Upper lobe of right lung (tissue), 1 donor: ENCODE results near the gene CDCA7L. TPM values are rescaled to one million over a fixed set of nuclear protein-coding genes. Genes with fewer than 3 reads are reported as not detected.

Source experiments
- ATAC-seq: fragments of 200-7000 bp; cut with Tn5 transposase; one replicate; pipeline ENCODE4 v1.9.1; 2020; ENCODE audit warnings: mild to moderate bottlenecking, moderate library complexity
- DNase-seq: peaks from one replicate; pipeline ENCODE4 v3.0.0-alpha.2; 2020
- H3K27ac ChIP-seq: fragments of 200-600 bp; one replicate; pipeline ENCODE4 v1.8.0; 2022
- H3K27me3 ChIP-seq: fragments of 200-600 bp; one replicate; pipeline ENCODE4 v1.8.0; 2022; ENCODE audit warnings: mild to moderate bottlenecking
- H3K36me3 ChIP-seq: fragments of 200-600 bp; one replicate; pipeline ENCODE4 v1.8.0; 2022
- H3K4me1 ChIP-seq: fragments of 200-600 bp; one replicate; pipeline ENCODE4 v1.8.0; 2022
- H3K4me3 ChIP-seq: fragments of 200-600 bp; one replicate; pipeline ENCODE4 v1.8.0; 2022; ENCODE audit warnings: mild to moderate bottlenecking
- H3K9me3 ChIP-seq: fragments of 200-600 bp; one replicate; pipeline ENCODE4 v1.8.0; 2022
- CTCF ChIP-seq: fragments of 200-600 bp; IDR thresholded peaks from one replicate; pipeline ENCODE4 v1.8.0; 2022; ENCODE audit warnings: antibody characterized with exemption
- intact Hi-C: fragments of 100-400 bp; cut with DNase I; formaldehyde crosslinking; loops from one replicate; pipeline ENCODE4 v1.11.0; 2022
- total RNA-seq: library from RNA; stranded (reverse); fragmentation: NEBNext Ultra II Directional; extraction: Animal tissue kit (Norgen Biotek cat#: 25700); gene quantifications from one replicate; pipeline ENCODE4 v1.2.1, GENCODE V29; 2021
- donor health status: DM: no; HTN: yes; CAD: no; lungs with severe emphysema.

Gene CDCA7L
- total RNA-seq, 1 donor from 2014 or later: 41.2 TPM

- TF ChIP-seq CTCF: no peak
- ATAC-seq: no peak
- no peak overlapping the region for H3K27ac ChIP-seq
- no peaks in the 10 kb centered on the region for H3K9me3 ChIP-seq
- no peaks in the 10 kb centered on the region for H3K36me3 ChIP-seq
- no peaks in the 10 kb centered on the region for H3K4me1 ChIP-seq
- H3K4me3 ChIP-seq: no peak overlapping the region
- intact Hi-C loops: no loop called here
- no peak for DNase-seq
- H3K27me3 ChIP-seq: no peaks in the 10 kb centered on the region
Observed at GRCh38 chr7:21883069-21883468, 62.6 kb downstream of the CDCA7L start.

GRCh38 chr7:21869785-21870402 is 75.8 kb downstream of the CDCA7L start:
- ATAC-seq: no peak
- TF ChIP-seq CTCF: no peak
- no peak overlapping the region for H3K27ac ChIP-seq

GRCh38 chr7:21868576-21868850 is 77.2 kb downstream of the CDCA7L start:
- ATAC-seq (no peak), DNase-seq (no peak)
- no peak overlapping the region for H3K27ac ChIP-seq
- intact Hi-C loops: no loop called here
- no peaks in the 10 kb centered on the region for H3K4me1 ChIP-seq
- H3K9me3 ChIP-seq: no peaks in the 10 kb centered on the region
- H3K27me3 ChIP-seq: no peaks in the 10 kb centered on the region
- H3K36me3 ChIP-seq: no peaks in the 10 kb centered on the region
- TF ChIP-seq CTCF: no peak
- H3K4me3 ChIP-seq: no peak overlapping the region

More at GRCh38 chr7:21869785-21870402, 75.8 kb downstream of the CDCA7L start:
- no peaks in the 10 kb centered on the region for H3K36me3 ChIP-seq
- intact Hi-C loops: no loop called here
- no peaks in the 10 kb centered on the region for H3K27me3 ChIP-seq
- no peak overlapping the region for H3K4me3 ChIP-seq
- no peak for DNase-seq
- no peaks in the 10 kb centered on the region for H3K4me1 ChIP-seq
- H3K9me3 ChIP-seq: no peaks in the 10 kb centered on the region

GRCh38 chr7:21867816-21868575 is 77.7 kb downstream of the CDCA7L start:
- no peaks in the 10 kb centered on the region for H3K27me3 ChIP-seq
- TF ChIP-seq CTCF: no peak
- no peak for ATAC-seq

GRCh38 chr7:21867226-21867625 is 78.5 kb downstream of the CDCA7L start:
- Histone ChIP-seq H3K4me1 (no peaks in the 10 kb centered on the region), H3K36me3 (no peaks in the 10 kb centered on the region), H3K9me3 (no peaks in the 10 kb centered on the region), H3K27me3 (no peaks in the 10 kb centered on the region), H3K27ac (no peak overlapping the region), H3K4me3 (no peak overlapping the region)
- intact Hi-C loops: no loop called here
- ATAC-seq (no peak), DNase-seq (no peak)
- TF ChIP-seq CTCF: no peak

More at GRCh38 chr7:21867816-21868575, 77.7 kb downstream of the CDCA7L start:
- Histone ChIP-seq H3K4me1 (no peaks in the 10 kb centered on the region), H3K27ac (no peak overlapping the region), H3K36me3 (no peaks in the 10 kb centered on the region), H3K9me3 (no peaks in the 10 kb centered on the region), H3K4me3 (no peak overlapping the region)
- DNase-seq: no peak
- intact Hi-C loops: no loop called here
